ENCODE data around the gene SLAIN2.

GRCh38 chr4:48345542-48345941 lies 4.2 kb downstream of the SLAIN2 start:
- TF ChIP-seq EZH2 (IDR thresholded peaks at IDR 0.05; ENCODE audit: insufficient read depth, low read length) (no peak), CTCF (IDR thresholded peaks at IDR 0.05; ENCODE audit: insufficient read depth, low read depth, low read length) (no peak)
